OCI-M2 (cell line): Measurements from ENCODE around the gene SF1.
"Not testable (repeated sequence)": the region's sequence is repeated elsewhere in the genome, so short reads cannot be mapped to it uniquely, and the experiment has no call there.

Experiments used
- DNase-seq: peaks from one replicate; lab custom pipeline; 2025; ENCODE audit not compliant: unreplicated experiment; lab: John Stamatoyannopoulos, UW

Gene SF1

GRCh38 chr11:64778473-64779298 is at the start of gene SF1:
SF1 (minus strand) TSS chr11:64778542; CDS start chr11:64778392, 150 bp downstream.
- peak; percentile 87 for DNase-seq

- DNase-seq = no peak
These were observed 49.1 kb upstream of the SF1 start for GRCh38 chr11:64827451-64827839.

DNA sequence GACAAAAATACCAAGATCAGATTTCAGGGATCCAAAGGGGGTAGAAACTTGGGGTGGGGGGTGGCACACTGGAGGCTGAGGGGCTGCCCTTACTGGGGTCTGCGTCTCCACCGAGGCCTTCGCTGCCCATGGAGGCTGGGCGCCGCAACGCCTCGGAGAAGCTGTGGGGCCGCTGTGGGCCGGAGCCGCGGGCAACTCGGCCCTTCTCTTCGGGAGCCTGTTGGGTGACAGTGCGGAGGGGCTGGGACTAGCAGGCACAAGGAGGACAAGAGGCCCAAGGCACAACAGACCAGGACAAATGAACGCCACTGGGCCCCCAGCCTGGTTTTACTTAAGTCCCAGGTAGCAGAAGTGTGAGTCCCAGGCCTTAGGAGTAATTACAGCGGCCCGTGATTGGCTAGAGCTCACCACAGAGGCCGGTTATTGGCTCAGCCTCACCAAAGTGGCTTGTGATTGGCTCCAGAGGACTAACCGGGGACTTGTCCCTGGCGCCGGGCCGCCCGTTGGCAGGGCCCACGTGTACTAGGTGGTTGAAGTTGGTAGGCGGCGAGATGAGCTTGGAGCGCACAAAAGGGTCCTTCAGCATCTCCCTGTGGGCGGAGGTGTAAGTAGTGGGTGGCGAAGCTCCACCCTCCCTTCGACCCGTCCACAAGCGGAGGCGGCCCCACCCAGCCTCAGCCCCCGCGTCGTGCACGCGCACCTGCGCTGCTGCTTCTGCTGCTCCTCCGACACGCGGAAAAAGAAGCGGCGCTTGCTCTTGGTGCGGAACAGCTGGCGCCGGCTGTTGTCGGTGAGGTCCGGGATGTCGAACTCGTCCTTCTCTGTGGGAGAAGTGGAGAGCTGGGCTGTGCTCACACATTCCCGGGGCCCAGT is 48.5 kb upstream of the SF1 start:
- DNase-seq = no peak

DNA sequence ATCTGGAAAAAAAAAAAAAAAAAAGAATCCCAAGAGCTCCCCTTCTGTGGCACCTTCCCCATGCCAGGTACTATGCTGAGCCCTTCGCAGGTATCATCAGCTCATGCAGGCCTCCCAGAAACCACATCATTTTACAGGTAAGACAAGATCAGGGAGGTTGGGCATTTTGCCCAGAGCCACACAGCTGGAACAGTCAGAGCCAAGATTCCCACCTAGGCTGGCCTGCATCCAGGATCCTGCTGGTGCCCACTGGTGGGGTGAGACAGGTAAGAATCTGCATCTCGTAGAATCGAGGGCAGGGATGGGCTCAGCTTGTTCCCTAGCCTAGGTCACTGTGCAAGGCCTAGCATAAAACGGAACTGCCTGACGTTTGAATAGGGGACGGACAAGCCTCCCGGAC is 47.7 kb upstream of the SF1 start:
- DNase-seq = no peak

DNA sequence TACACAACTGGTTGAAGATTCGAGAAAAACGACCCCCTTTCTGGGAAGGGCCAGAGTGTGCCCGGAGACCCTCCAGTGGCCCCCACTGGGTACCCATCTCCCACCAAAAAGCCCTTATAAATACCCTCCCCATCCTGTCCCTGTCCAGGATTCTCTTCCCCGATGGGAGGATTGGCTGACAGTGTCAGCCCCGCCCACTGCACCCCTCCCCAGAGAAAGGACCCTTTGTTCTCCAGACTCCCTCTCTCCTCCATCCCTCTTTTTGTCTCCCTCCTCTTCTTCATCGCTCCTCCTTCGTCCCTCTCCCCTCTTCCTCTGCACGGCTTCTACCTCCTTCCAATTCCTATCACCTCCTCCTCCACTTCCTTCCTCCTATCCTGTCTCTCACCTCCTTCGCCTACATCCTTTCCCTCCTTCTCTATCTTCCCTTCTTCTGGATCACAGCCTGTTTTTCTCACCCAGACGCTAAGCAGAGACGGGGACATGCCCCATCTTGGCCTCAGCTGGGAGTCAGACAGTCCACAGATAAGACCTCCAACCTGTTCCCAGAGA is 45.3 kb upstream of the SF1 start:
- DNase-seq = no peak

DNA sequence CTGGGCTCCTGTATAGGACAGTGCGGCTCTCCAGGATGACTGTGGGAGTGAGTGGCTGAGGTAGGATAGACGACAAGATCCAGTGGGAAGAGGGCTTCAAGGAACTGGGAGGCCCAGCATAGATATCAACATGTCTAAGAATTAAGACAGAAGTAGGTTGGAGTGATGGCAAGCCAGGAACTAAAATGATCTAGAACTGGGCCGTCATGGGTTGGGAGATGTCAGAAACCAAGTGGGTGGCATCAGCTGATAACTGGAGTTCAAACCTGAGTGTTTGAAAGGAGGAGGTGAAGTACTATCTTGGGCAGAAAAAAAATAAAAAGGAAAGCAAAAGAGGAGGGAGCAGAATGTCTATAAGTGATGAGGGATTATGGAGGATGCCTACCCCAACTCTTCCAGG is 39.1 kb upstream of the SF1 start:
- DNase-seq = no peak

DNA sequence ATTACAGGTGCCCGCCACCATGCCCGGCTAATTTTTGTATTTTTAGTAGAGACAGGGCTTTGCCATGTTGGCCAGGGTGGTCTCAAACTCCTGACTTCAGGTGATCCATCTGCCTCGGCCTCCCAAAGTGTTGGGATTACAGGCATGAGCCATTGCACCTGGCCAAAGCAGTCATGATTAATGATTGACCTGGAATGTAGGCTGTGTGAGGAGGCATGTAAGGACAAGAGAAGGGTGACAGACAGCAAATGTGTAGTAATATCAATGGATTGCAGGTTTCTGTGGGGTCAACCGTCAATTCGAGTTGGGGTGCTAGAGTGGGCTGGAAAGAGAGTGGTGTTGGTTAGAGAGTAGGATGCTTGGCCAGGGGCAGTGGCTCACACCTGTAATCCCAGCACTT is 37.1 kb upstream of the SF1 start:
- not testable (repeated sequence) for DNase-seq

GRCh38 chr11:64814712-64815187 is 36.4 kb upstream of the SF1 start:
- DNase-seq = no peak

GRCh38 chr11:64813826-64814225 is 35.5 kb upstream of the SF1 start:
- DNase-seq = no peak

- no peak for DNase-seq
These were observed 32.5 kb upstream of the SF1 start for GRCh38 chr11:64810891-64811272.

DNA sequence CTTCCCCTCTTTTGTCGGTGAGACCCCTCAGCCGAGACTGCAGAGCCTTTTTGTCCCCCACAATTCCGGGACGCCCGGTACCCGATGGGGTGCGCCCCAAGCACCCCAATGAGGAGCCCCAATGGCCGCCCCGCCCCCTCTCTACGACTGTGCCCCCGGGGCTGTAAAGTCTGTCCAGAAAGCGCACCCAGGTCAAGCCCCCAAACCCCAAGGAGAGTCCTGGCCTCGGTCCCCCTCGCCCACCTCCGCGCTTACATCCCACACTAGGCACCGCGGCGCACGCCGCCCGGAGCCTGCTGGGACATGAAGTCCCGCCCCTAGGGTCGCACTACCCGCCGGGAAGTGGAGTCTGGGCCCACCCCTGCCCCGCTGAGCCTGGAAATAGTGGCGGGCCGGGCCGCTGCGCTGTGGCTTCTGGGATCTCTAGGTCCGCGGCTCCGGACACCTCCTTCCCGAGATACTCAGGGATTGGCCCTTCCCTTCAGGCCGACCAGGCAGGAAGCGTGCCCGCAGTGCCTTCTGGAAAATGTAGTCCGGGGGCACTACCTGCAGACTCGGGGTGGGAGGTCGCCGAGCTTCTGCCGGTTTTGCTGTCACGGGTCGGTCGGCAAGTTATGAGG is 32.0 kb upstream of the SF1 start, which contains the start of gene MEN1:
Gene MEN1, minus strand, starts transcription at position 281 of the 620 bp plus-strand sequence. CDS start 442 bp downstream, outside the sequence.
- peak; percentile 79 for DNase-seq

GRCh38 chr11:64809781-64810241 is 31.5 kb upstream of the SF1 start:
- DNase-seq = no peak

DNA sequence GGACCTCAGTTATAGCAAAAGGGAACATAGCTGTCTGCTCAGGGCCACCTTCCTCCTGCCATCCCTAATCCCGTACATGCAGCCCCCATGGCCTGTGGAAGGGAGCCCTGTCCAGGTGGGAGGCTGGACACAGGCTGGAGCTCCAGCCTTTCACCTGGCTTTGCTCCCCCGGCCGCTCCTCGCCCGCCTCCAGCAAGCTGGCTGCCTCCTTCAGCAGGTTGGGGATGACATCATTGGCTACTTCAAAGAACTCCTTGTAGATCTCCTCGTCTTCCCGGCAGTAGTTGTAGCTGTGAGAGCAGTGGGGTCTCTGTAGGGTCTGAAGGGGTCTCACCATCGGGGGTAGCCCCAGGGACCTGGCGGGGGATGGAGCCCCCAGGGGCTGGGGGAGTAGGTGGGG is 27.1 kb upstream of the SF1 start:
- no peak for DNase-seq

- DNase-seq = no peak
These were observed 26.2 kb upstream of the SF1 start for GRCh38 chr11:64804346-64805210.

GRCh38 chr11:64803846-64804345 is 25.6 kb upstream of the SF1 start:
- DNase-seq = no peak

GRCh38 chr11:64803158-64803845 is 25.0 kb upstream of the SF1 start, which contains the start of gene MAP4K2:
MAP4K2 (minus strand) TSS chr11:64803214; CDS start chr11:64803149, 65 bp downstream.
- no peak for DNase-seq

GRCh38 chr11:64802370-64803157 is 24.2 kb upstream of the SF1 start:
- no peak for DNase-seq
